Measurements from ENCODE around the gene DIS3L2.
"Not testable (repeated sequence)": the region's sequence is repeated elsewhere in the genome, so short reads cannot be mapped to it uniquely, and the experiment has no call there.

DIS3L2 gene

DNA sequence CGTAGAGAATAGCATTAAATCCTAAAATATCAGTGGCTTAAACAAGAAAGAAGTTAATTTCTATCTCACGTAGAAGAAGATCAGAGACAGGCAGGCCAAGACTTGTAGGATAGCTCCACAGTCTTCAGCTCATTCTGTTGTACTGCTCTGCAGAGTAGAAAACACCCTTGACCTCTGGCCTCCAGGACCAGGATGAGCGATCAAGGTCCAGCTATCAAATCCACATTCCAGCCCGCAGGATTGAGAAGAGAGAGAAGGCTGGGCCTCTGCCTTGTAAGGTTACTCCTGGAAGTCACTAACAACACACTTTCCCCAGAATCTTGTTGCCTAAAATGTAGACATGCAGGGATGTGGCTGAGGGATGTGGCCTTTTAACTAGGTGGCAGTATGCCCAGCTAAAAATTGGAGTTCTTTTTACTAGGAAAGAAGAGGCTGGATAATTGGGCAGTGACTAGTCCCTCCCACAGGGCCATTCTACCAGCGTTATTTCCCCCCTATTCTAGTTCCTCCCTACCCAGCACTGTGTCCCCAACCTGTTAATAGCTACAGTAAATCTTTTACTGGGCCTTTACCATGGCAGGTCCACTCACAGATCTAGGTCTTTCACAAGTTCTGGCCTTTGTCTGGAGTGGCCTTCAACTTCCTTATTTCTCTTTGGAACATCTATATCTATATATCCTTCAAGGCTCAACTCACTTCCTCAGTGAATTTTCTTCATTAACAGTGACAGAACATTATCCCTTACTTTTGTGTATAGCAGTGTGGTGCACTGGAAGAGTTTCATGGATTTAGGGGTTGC, 165.0 kb downstream of the DIS3L2 start:
- DNase-seq = no peak

DNA sequence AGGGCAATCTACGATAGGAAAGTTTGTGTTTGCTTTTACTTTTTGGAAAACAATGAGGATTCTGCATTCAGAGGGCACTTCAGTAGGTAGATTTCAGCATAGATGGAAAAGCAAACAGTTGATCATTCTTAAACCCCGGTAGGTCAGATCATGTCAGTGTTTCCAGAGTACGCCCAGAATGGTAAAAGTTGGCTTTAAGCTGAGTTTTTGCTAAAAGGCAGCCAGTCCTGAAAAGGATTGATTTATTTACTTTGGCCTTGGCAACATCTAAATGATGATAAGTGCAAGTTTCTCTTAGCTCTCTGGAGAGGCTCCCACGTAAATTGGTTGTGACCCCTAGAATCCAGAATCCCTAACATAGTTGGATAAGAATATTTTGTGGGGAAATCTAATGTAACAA, 168.0 kb downstream of the DIS3L2 start:
- no peak for DNase-seq

DNA sequence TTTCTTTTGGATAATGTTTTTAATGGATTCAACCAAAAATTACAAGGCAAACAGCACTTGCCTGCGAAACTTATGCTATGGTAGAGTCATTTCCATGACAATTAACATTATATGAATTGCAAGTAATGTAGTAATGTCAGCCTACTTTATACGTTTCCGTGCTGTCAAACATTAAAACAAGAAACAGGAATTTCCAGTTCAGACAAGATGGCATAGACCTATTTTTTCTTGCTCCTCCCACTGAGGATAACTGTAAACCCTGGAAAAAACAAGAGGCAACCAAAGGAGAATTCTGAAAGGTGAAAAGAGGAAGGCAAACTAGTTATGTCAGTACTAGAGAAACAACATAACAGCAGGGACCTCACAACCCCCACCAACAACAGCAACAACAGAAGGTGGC, 170.7 kb downstream of the DIS3L2 start:
- no peak for DNase-seq

DNA sequence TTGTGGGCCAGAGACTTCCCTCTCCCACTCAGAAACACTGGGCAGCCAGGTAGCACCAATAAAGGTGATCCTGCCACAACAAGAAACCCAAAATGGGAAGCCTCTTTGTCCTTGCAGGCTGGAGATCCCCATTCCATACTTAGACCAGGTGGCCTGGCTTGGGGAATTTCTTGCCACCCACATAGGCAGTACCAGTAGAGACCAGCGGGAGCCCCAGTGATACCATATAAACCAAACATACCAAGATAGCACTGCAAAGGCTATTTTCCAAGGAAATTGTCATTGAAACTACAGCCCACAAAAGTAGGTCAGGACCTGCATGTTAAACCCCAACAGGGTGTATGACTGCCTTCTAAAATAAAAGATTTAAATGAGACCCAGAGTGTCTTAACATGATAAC, 171.6 kb downstream of the DIS3L2 start:
- DNase-seq = no peak

DNA sequence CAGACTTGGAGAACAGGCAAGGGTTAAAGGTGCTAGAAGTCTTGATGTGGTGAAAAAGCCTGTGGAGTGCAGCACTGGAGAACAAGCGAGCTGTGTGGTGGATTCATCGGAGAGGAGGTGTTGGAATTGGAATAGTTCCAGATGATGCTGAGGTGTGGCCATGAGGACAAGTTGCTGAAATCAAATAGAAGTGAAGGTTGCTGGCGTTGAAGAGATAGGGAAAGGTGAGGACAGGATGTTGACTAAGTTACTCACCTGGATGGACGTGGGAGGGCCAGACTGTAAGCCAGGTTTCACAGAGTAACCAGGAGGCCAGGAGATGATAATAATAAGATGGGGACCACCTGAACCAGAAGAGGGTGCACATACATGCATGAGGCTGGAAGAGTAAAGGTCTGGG, 173.4 kb downstream of the DIS3L2 start:
- no peak for DNase-seq

DNA sequence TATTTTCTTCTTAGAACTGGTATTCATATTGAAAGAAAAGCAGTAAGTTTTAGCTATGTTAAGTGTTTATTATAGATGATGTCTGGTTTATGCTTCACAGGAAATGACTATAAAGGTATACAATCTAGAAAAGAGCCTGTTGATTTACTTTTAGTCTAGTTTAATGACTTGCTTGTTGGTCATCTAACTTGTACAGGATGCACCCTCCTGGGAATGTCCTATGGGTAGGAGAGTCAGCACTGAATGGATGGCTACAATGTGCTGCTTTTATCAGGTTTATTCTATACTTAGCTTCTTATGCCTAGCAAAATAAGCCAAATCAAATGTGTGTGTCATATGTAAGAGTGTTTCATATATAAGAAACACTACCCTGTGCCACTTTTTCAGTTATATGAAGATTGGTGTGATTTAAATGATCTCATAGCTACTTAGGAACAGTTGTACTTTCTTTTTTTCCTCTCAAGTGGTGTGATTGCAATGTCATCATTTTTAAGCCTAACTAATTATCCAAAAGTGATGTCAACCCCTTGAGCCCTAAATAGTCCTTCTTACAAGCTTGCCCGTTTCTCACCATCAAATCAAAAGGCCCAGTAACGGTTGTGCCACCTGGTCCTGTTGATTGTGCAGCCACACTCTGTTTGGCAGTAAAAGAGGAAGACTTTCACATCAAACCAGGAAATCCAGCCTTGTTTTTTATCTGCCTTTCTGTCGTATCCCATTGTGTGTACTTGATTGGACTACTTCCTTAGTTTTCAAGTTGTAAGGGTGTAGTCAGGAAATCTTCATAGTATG, 176.0 kb downstream of the DIS3L2 start:
- DNase-seq = peak; percentile 15

DNA sequence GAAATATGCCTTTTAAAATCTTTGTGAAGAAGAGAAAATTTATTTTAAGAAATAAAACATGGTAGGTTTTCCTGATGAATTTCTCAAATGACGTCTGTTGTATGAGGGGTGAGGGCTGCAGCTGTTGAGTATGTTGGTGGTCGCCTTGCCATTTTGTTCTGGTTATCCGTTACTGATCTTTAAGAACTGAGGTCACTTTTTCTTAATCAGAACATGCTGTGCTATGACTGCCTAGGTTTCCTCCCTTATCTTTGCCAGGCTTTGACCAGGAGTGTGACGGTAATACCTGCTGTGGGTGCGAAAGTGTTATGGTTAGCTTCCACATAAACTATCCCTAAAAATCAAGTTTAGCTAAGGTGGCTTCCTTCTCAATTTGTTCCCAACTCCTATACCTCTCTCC, 176.9 kb downstream of the DIS3L2 start:
- no peak for DNase-seq

DNA sequence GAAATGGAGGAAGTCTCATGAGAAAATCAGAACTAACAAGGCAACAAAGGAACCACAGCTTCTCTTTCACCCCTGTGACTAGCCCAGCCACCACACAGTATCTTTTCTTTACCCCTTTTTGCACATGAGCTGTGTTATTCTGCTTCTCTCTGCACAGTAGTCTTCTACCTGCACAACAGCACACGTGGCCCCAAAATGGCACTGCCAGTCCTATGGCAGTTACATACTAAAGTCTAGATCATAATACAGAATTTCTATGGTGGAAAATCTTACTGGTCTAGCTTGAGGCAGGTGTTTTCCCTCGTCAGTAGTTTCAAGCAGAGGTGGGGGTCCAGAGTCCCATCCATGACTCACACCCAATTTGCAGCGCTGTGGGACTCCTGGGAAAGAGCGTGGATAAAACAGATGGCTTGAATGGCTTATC, 177.7 kb downstream of the DIS3L2 start:
- DNase-seq = no peak

DNA sequence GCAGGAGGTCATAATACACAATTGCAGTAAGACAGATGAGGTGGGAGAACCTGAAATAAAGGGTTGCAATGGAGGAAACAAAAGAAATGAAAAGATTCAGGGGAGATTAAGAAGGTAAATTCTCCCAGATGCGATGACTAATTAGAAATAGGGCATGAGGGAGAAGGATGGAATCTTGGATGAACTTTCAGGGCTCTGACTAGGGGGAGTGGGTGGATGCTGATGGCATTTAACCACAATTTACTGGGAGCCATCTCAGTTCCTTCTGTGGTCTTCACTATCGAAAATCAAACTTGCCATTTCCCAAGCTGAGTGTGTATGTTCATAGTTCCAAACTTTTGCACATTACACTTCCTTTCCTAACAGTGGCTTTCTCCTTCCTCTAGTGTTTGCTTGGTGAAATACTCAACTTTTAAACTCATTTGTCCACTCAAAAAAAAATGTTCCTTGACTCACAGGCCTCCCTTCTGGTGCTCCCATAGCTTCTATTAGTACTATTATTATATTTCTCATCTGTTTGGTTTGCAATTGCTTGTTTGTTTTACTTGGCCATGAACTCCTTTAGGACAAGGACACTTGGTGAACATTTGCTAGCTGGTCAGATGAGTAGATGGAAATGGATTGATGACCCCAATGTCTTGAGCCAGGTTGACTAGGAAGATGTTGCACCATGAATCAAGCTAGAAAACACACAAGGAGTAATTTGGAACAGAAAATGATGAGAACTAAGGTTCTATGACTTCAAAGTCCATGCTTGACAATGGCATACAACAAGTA, 178.5 kb downstream of the DIS3L2 start:
- no peak for DNase-seq

DNA sequence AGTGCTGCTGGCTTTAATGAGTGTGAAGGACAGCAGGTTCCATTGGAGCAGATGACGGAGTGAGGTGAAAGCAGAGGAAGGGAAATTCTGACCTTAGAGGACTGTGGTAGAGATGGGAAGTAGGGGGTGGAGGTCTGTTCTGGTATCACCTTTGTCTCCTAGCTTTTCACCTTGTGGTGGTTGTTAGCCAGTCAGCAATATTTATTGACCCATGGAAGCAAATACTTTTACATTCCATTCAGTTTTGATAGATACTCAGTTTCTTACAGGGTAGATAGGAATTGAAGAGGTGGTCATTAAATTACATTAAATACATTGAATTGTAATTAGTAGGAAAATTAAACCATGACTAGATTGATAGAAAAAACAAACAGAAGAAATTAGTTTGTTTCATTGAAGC, 180.1 kb downstream of the DIS3L2 start:
- DNase-seq = no peak

DNA sequence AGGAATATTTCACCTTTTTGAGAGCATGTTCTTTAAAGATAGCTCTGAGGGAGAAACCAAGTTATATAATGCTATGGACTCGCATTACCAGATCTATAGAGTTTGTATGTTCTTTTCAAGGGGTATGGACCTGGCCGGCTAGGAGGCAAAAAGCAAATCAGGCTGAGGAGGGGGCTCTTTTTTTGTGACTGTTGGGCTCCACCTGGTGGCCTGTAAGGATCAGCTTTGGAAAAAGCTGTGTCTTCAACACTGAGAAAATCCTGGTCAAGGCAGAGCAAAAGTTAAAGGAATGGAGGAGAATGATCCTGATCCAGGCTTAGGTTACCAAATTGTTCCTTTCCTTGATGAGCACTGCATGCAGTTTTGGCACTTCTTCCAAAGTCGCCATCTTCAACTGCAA, 180.5 kb downstream of the DIS3L2 start:
- DNase-seq = peak; percentile 32

DNA sequence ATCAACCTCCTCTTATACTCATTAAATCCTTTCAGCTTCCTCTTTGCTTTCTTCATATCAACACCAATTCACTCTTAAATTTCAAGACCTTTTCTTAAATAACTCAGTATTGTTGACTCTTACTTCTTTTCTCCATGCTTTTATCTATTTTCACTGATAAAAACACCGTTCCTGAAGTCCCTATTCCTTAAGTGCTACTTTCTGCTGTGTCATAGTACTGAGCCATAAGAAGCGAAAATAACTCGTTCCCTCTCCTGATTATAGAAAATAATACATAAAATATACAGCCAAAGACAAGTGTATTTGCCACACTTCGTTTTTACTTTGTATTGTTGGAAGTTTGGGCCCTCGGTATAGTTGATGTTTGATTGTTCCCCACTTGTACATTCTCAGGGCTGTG, 181.0 kb downstream of the DIS3L2 start:
- no peak for DNase-seq

DNA sequence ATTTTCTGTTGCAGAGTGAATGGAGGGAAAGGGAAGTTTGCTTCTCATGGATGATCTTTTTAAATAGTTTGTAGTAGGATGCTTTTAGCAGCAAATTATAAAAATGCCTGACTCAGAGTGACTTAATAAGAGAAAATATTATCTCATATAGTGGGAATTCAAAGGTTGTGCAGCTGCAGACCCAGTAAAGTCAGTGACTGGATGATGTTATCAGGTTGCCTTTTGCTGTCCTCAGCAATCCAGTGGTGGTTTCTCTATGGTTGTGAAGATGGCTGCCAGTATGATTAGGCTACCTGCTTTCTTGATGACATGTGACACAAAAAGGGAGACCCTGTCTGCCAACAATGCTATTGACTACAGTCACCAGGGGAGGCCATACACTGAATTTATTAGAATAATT, 184.8 kb downstream of the DIS3L2 start:
- peak; percentile 61 for DNase-seq

DNA sequence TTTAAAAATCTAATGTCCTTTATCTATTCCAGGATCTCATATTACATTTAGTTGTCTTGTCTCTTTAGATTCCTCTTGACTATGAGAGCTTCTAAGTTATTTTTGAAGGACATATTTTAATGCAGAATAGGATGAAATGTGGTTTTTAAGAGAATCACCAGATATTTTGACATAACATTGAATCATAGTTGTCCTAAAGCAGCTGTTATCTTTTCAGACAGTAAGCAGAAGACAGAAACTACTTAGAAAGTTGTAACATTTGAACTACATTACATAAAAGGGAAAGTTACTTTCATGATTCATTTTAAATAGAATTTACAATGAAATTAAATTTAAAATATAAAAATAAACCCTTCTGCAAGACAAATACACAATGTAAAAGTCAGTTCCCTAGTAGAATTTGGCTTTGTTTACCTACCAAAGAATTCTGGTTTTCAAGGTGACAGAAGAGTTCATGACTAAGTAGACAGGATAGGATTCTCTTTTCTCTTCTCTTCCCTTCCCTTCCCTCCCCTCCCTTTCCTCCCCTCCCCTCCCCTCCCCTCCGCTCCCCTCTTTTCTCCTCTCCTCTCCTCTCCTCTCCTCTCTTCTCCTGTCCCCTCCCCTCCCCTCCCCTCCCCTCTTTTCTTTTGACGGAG, 186.0 kb downstream of the DIS3L2 start:
- DNase-seq = peak; percentile 41

DNA sequence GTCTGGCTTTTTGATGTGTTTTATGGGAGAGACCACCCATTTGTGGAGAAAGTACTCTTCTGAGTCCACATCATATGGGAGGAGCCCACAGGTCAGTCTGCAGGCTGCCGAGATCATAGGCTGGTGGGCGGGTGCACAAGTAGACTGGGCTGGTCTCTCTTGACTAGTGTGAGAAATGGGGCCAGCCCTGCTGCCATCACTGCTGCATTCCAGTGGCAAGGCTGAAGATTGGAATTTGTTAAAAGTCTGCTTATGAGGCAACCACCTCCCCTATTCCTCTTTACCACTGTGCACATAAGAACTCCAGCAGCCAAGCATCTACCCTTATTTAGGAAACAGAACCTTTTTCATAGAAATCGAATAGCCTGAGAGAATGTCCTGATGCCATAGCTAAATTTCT, 200.7 kb downstream of the DIS3L2 start:
- DNase-seq = no peak

DNA sequence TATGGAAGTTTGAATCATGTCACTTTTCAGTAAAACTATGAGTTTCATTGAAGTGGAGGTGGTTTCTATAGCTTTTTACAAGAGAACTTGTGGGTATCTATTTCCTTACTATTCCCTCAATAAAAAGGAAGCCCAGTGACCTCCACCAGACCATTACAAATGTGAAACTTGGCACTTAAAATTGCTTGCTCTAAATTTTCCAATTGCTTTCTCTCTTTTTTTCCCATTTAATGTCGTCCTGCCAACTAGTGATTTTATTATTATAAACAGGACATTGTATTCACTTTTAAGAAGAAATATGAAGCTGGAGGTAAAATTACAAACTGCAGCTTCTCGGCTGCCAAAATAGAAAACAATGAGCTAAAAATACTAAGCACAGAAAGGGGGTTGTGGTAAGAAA, 208.9 kb downstream of the DIS3L2 start:
- DNase-seq = no peak

DNA sequence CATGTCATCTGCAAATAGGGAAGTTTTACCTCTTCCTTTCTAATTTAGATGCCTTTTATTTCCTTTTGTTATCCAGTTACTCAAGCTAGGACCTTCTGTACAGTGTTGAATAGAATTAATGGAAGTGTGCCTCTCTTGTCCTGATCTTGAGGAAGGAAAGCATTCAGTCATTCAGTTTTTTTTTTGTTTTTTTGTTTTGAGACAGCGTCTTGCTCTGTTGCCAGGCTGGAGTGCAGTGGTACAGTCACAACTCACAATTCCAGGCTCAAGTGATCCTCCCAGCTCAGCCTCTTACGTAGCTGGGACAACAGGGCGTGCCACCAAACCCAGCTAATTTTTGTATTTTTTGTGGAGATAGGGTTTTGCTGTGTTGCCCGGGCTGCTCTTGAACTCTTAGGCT, 213.1 kb downstream of the DIS3L2 start:
- no peak for DNase-seq

DNA sequence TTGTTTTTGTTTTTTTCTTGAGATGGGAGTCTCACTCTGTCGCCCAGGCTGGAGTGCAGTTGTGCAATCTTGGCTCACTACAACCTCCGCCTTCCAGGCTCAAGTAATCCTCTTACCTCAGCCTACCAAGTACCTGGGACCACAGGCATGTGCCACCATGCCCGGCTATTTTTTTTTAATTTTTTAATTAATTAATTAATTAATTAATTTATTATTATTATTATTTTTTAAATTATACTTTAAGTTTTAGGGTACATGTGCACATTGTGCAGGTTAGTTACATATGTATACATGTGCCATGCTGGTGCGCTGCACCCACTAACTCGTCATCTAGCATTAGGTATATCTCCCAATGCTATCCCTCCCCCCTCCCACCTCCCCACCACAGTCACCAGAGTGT, 215.1 kb downstream of the DIS3L2 start:
- DNase-seq = not testable (repeated sequence)

DNA sequence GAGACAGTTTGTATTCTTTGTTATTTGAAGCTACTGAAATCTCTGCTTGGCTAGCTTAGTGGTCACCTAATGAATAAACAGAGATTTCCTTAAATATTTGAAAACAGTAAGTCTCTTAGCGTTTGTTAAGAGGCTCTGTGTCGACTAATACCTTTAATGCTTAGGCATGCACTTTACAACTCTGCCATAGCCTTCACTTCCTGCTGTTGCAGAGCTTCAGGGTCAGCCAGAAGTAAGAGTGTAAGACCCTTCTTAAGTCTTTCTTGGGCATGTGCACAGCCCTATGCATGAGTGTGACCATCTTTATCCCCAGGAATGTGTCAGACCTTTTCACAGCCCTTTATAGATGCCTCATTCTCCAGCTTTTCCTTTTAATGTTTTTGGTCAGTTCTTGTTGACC, 221.8 kb downstream of the DIS3L2 start:
- no peak for DNase-seq

DNA sequence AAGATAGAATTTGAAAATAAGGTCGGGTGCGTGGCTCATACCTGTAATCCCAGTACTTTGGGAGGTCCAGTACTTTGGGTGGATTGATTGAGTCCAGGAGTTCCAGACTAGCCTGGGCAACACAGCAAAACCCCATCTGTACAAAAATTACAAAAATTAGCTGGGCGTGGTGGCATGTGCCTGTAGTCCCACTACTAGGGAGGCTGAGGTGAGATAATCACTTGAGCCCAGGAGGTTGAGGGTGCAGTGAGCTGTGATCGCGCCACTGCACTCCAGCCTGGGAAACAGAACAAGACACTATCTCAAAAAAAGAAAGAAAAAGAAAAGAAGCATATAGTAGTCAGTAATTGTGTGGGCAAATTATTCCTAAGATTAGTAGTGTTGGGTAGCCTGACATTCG, 222.8 kb downstream of the DIS3L2 start:
- DNase-seq = no peak

DNA sequence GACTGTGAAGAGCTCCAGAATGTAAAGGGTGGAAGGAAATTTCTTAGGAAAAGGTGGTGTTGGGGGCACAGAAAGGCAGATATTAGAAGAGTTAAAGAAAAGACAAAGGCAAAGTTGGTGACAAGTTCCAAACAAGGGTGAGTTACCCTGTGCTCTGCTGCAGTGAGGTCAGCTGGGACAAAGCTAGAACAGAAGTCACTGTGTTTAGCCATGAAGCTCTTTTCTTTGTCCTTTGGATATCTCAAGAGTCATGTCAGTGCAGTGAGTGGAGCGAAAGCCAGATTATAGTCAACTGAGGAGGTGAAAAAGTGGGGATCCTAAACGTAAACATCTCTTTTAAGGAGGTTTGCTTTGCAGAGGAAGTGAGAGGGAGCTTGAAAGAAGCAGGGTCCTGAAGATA, 229.3 kb downstream of the DIS3L2 start:
- no peak for DNase-seq

DNA sequence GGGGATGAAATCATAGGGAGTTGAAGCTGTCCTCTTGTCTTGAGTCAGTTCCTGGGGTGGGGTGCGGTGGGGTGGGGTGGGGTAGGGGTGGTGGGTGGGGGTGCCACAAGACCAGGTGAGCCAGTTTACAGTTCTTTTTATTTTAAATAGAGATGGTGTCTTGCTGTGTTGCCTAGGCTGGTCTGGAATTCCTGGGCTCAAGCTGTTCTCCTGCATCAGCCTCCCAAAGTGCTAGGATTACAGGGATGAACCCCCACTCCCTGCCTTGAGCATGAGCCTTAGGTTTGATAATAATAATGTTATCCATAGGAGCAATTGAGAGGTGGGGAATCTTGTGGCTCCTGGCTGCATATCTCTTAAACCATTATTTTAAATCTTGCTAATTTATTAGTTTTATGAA, 234.0 kb downstream of the DIS3L2 start:
- no peak for DNase-seq

DNA sequence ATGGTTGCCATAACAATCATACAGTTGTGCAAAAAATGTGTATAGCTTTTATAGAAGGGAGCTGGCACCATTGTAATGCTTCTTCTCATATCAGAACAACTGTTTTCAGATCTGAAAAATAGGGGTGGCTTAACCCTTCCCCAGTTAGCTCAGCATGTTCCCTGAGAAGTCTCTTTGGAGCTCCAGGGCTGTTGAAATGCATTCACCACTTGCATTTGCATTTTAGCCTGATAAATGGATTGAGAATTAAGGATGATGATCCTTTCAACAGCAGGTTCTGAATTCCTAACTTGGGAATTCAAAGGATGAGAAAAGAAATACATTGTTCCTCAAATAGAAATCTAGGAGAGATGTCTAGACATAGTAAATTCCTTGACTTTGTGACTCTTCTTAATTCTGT, 235.3 kb downstream of the DIS3L2 start:
- DNase-seq = no peak

All from fibroblast of skin of back (primary cell).